HepG2 (cell line): ENCODE measurements around the gene HDDC2.

Experiments used
- EZH2 ChIP-seq: conservative IDR thresholded peaks from 2 replicates; pipeline ENCODE4 v1.6.1; 2012; ENCODE audit warnings: mild to moderate bottlenecking, low read depth, low read length, moderate library complexity
- MAF1 ChIP-seq: sonication (generic); formaldehyde crosslinking; IDR thresholded peaks from 2 replicates; pipeline ENCODE4 v1.5.0; 2020; ENCODE audit warnings: missing genetic modification reagents, borderline replicate concordance
- MAX ChIP-seq: IDR thresholded peaks from 2 replicates; pipeline ENCODE4 v1.6.1; 2012; ENCODE audit warnings: inconsistent platforms
- NFIB ChIP-seq: sonication (generic); formaldehyde crosslinking; IDR thresholded peaks from 2 replicates; pipeline ENCODE4 v1.9.0; 2021; ENCODE audit warnings: missing genetic modification reagents, mild to moderate bottlenecking, borderline replicate concordance
- TAF15 ChIP-seq: fragments of 200-400 bp; formaldehyde crosslinking; IDR thresholded peaks from one replicate; pipeline ENCODE4 v1.6.1; 2018; ENCODE audit warnings: mild to moderate bottlenecking, low read depth, low read length; ENCODE audit not compliant: poor library complexity, severe bottlenecking
- WIZ ChIP-seq: sonication (generic); formaldehyde crosslinking; IDR thresholded peaks from 2 replicates; pipeline ENCODE4 v1.5.1; 2020; ENCODE audit warnings: mild to moderate bottlenecking, missing genetic modification reagents
- ZBTB26 ChIP-seq: IDR thresholded peaks from 2 replicates; pipeline ENCODE4 v1.6.1; 2016; ENCODE audit warnings: missing compliant biosample characterization, missing genetic modification reagents, borderline replicate concordance
- ZBTB33 ChIP-seq: sonication (generic); formaldehyde crosslinking; IDR thresholded peaks from 2 replicates; pipeline ENCODE4 v1.4.0; 2020; ENCODE audit warnings: missing genetic modification reagents
- ZNF281 ChIP-seq: sonication (generic); formaldehyde crosslinking; IDR thresholded peaks from 2 replicates; pipeline ENCODE4 v1.4.0; 2020; ENCODE audit warnings: missing genetic modification reagents, borderline replicate concordance
- ZNF761 ChIP-seq: sonication (generic); formaldehyde crosslinking; conservative IDR thresholded peaks from 2 replicates; pipeline ENCODE4 v1.4.0; 2020; ENCODE audit warnings: mild to moderate bottlenecking, missing genetic modification reagents
- ZSCAN29 ChIP-seq: sonication (generic); formaldehyde crosslinking; conservative IDR thresholded peaks from 2 replicates; pipeline ENCODE4 v1.4.0; 2020; ENCODE audit warnings: mild to moderate bottlenecking, missing genetic modification reagents
- TF ChIP-seq, protein P1 (sequence below): sonication (generic); formaldehyde crosslinking; IDR thresholded peaks from 2 replicates; pipeline ENCODE4 v1.5.0; 2020; ENCODE audit warnings: mild to moderate bottlenecking, missing genetic modification reagents, moderate library complexity
- TF ChIP-seq, protein P2 (sequence below): sonication (generic); formaldehyde crosslinking; IDR thresholded peaks from 2 replicates; pipeline ENCODE4 v1.4.0; 2020; ENCODE audit warnings: mild to moderate bottlenecking, missing genetic modification reagents

- TF ChIP-seq ZNF761, result no peak
- TF ChIP-seq TAF15, result no peak
- no peak for TF ChIP-seq EZH2
- no peak for TF ChIP-seq MAF1
- TF ChIP-seq ZNF281, result no peak
- TF ChIP-seq MAX, result no peak
- TF ChIP-seq ZBTB33 (CRISPR knock-in tag), result no peak
- TF ChIP-seq, protein P1, sequence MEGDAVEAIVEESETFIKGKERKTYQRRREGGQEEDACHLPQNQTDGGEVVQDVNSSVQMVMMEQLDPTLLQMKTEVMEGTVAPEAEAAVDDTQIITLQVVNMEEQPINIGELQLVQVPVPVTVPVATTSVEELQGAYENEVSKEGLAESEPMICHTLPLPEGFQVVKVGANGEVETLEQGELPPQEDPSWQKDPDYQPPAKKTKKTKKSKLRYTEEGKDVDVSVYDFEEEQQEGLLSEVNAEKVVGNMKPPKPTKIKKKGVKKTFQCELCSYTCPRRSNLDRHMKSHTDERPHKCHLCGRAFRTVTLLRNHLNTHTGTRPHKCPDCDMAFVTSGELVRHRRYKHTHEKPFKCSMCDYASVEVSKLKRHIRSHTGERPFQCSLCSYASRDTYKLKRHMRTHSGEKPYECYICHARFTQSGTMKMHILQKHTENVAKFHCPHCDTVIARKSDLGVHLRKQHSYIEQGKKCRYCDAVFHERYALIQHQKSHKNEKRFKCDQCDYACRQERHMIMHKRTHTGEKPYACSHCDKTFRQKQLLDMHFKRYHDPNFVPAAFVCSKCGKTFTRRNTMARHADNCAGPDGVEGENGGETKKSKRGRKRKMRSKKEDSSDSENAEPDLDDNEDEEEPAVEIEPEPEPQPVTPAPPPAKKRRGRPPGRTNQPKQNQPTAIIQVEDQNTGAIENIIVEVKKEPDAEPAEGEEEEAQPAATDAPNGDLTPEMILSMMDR (CRISPR knock-in tag), result no peak
- TF ChIP-seq ZSCAN29 (CRISPR knock-in tag), result no peak
- TF ChIP-seq, protein P2, sequence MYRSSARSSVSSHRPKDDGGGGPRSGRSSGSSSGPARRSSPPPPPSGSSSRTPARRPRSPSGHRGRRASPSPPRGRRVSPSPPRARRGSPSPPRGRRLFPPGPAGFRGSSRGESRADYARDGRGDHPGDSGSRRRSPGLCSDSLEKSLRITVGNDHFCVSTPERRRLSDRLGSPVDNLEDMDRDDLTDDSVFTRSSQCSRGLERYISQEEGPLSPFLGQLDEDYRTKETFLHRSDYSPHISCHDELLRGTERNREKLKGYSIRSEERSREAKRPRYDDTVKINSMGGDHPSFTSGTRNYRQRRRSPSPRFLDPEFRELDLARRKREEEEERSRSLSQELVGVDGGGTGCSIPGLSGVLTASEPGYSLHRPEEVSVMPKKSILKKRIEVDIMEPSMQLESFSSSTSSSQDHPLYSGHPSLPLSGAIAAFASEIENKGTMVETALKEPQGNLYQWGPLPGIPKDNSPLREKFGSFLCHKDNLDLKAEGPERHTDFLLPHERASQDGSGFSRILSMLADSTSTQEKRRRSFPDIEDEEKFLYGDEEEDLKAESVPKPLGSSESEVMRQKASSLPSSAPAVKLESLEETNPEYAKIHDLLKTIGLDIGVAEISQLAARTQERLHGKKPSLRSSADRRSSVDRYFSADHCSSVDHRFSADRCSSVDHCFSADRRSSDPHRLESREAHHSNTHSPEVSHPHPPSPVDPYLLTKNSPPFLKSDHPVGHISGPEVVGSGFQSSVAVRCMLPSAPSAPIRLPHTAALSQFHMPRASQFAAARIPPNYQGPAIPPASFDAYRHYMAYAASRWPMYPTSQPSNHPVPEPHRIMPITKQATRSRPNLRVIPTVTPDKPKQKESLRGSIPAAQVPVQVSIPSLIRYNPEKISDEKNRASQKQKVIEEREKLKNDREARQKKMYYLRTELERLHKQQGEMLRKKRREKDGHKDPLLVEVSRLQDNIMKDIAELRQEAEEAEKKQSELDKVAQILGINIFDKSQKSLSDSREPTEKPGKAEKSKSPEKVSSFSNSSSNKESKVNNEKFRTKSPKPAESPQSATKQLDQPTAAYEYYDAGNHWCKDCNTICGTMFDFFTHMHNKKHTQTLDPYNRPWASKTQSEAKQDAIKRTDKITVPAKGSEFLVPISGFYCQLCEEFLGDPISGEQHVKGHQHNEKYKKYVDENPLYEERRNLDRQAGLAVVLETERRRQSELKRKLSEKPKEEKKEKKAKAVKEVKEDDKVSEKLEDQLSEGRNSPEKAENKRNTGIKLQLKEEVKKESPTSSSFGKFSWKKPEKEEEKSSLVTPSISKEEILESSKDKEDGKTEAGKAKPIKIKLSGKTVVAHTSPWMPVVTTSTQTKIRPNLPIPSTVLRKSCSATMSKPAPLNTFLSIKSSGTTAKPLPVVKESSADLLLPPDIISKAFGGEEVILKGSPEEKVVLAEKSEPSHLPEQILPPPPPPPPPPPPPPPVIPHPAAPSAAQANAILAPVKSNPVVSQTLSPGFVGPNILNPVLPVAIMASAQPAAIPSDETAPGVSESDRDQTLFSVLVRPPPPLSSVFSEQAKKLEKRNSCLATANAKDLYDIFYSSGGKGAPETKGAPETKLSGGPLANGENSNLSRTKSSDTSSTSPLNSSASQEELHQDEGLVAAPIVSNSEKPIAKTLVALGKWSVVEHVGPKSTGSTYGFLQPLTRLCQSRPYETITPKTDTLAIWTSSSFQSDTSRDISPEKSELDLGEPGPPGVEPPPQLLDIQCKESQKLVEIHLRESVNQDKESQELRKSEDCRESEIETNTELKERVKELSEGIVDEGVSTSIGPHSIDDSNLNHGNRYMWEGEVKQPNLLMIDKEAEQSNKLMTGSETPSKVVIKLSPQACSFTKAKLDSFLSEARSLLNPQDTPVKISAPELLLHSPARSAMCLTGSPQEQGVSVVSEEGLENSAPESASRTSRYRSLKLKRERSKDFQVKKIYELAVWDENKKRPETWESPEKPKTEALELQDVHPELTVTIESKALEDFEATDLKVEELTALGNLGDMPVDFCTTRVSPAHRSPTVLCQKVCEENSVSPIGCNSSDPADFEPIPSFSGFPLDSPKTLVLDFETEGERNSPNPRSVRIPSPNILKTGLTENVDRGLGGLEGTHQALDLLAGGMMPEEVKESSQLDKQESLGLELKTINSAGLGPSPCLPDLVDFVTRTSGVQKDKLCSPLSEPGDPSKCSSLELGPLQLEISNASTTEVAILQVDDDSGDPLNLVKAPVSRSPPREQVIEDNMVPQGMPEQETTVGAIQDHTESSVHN (CRISPR knock-in tag), result no peak
- TF ChIP-seq WIZ, result no peak
- no peak for TF ChIP-seq NFIB (CRISPR knock-in tag)
- no peak for TF ChIP-seq ZBTB26 (CRISPR knock-in tag)
These were observed 6.8 kb downstream of the HDDC2 start for GRCh38 chr6:125294925-125295324.
